HG03175 (cell line): ENCODE data around the gene ARRB2.

Experiments
- ATAC-seq: cut with Tn5 transposase; IDR thresholded peaks from one replicate; pipeline ENCODE4 v1.9.1; 2021; ENCODE audit warnings: mild to moderate bottlenecking, moderate library complexity; ENCODE audit not compliant: unreplicated experiment

Gene ARRB2

DNA sequence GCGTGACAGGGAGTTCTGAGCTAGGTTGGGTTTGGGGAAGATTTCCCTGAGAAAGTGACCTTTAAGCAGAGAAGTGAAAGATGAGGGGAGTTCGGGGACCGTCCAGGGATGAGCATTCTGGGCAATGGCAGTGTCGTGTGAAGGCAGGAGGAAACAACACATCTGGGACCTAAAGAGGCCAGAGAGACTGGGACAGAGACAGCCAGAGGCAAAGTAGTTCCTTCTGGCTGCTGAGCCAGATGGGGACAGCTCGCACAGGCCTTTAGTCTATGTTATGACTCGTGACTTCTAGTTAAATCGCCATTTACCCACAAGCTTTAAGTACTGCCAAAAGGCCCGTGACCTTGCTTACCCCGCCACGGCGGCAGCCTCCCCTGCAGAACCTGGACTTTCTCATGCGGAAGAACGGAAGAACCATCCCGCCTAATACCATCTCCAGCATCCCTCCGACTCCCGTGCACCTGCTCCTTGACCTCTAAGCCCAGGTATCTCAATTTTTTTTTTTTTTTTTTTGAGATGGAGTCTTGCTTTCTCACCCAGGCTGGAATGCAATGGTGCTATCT is 12.3 kb downstream of the ARRB2 start:
- no peak for ATAC-seq

DNA sequence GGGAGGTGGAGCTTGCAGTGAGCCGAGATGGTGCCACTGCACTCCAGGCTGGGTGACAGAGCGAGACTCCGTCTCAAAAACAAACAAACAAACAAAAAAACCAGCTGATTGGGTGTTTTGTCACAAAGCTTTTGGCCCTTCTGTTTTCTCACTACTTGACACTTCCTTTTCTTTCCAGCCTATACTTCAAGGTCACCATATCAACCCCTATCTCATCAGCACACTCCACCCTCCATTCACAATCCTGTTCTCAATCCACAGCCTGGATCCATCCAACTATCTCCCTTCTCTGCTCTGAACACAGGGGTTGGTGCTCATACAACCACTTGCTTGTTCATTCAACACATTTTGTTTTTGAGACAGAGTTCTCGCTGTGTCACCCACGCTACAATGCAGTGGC is 14.2 kb downstream of the ARRB2 start:
- ATAC-seq, result no peak

DNA sequence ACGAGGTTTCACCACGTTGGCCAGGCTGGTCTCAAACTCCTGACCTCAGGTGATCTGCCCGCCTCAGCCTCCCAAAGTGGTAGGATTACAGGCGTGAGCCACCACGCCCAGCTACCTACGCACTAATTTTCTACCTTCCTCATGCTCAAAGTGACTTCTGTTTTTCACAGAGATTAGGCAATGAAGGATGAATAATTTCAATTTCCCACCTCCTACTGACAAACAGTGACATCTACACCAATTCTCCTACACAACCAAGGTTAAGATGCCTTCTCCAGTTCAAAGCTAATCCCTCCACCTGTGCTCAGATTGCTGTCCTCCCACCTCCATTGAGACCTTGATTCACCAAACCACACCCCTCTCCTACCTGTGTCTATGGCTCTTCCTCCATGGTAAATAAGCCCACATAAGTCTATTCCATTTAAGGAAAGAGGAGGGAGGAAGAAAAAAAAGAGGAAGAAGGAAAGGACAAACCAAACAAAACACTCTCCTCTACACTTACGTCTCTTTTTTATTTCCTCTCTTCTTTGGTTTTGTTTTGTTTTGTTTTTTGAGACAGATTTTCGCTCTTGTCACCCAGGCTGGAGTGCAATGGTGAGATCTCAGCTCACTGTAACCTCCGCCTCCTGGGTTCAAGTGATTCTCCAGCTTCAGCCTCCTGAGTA is 15.3 kb downstream of the ARRB2 start:
- ATAC-seq, result no peak

DNA sequence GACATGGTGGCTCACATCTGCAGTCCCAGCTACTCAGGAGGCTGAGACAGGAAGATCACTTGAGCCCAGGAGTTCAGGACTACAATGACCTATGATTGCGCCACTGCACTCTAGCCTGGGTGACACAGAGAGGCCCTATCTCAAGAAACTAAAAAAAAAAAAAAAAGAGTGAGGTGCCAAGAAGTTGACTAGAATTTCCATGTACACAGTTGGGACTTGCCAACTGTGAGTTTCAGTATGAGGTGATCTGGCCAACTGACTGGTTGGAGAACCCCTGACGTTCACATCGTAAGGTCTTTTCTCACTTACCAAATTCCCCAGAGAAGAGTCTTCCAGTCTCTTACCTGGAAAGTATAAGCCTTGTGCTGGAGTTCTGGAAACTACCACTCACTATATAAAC is 17.7 kb downstream of the ARRB2 start:
- ATAC-seq, result no peak

DNA sequence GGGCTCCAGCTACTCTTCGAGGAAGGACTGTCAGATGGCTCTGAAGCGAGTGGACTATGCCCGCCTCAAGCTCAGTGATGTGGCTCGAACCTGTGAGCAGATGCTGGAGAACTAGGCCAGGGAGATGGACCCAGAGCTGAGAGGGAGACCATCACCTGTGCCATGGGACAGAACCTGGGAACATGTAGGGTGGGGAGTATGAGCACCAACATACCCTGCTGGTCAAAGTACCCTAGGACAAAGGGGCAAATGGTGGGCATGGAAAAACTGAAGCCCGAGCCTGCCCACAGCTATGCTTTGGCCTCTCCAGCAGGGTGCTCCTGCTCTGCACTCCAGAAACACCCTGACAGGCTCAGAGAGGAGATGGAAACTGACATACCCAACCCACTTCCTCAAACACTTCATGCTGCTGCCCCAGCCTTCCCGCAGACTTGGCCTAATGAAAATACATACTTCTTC is 22.7 kb downstream of the ARRB2 start:
- ATAC-seq, result no peak

DNA sequence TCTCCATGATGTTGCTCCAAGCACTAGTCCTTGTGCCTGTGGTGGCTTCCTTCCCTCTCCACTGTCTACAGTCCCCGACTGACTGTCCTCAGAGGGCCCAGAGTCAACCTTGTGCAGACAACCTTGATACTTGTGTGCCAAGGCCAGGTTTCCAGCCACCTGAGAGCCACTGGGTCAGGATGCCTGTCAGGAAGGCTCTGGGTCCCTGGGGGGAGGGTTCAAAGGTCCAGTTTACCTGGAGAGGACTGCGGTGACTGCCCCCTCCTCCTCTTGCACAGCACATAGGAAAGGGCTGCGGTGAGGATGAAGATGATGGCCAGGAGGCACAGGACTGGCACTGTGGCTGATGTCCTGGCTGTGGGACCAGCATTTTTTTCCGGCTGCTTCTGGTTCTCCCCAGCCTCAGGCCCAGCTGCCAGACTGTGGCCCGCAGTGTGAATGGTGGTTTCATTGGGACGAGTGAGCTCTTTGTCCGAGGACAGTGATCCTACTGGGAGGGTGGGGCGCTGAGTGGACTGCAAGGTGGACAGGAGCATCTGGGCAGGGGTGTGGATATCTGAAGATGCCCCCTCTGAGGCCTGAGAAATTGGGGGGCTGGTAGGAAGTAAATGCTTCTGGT is 24.5 kb downstream of the ARRB2 start:
- no peak for ATAC-seq

DNA sequence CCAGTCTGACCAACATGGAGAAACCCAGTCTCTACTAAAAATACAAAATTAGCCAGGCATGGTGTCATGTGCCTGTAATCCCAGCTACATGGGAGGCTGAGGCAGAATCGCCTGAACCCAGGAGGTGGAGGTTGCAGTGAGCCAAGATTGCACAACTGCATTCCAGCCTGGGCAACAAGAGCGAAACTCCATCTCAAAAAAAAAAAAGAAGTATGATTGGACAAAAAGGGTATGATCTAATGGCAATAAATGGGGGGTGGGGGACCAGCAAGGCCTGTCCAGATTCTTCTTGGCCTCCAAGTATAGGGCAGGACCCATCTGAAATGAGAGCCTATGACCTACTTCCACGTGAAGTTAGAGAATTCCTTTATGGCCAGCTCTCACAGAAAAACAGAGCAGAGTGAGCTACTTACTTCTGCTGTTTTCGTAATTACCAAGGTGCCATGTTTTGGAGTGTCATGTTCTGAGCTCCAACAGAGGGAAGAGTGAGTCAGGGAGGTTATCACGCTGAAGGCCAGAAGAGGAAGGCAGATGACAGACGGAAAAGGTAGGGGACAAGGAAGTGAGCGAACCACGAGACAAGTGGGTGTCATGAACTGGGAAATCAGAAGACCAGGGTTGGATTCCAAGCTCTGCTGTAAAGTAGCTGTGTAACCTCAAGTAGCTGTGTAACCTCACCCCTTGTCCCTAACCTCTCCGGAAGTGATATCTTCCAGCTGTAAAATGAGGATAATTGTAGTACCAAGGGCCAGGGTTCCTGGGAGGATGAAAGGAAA is 25.6 kb downstream of the ARRB2 start:
- ATAC-seq, result no peak

DNA sequence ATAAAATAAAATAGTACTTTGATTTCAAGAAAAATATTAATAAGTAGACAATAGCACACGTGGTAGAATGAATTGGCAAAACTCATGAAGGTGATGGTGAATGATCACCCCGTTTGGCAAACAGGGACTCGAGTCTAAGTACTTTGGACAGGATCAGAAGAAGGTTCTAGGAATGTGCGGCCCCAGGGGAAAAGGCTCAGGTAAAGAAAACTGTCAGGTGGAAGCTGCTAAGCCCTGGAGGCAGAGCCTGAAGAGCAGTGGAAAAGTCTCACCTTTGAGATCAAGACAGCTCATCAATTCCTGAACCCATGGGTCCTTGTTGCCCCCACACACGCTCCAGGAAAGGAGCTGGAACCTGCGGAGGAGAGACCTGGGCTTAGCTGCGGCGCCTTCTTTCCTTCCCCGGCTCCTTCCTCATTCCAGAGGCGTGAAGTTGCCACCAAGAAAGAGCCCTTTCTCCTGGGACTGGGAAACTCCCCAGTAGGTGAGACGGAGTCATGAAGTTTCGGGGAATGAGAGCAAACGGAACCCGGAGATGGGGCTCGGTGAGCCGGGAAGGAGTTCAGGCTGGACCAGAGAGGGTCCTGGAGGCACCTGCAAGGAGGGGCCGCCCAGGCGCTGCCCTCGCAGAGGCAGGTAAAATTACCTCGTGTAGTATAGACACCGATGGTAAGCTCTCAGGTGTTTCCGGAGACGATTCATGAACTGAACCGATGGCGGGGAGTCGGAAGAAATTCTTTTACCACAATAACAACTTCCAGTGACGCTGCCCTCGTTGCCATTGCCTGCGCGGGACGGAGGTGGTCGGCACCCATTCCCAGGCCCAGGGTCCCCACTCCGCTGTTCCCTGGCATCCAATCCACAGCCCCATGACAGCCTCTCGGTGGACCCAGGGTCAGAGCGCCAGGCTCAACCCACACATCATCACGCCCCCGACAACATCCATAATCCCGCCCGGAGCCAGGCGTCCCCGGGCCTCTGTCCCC is 28.0 kb downstream of the ARRB2 start:
- ATAC-seq, result no peak

DNA sequence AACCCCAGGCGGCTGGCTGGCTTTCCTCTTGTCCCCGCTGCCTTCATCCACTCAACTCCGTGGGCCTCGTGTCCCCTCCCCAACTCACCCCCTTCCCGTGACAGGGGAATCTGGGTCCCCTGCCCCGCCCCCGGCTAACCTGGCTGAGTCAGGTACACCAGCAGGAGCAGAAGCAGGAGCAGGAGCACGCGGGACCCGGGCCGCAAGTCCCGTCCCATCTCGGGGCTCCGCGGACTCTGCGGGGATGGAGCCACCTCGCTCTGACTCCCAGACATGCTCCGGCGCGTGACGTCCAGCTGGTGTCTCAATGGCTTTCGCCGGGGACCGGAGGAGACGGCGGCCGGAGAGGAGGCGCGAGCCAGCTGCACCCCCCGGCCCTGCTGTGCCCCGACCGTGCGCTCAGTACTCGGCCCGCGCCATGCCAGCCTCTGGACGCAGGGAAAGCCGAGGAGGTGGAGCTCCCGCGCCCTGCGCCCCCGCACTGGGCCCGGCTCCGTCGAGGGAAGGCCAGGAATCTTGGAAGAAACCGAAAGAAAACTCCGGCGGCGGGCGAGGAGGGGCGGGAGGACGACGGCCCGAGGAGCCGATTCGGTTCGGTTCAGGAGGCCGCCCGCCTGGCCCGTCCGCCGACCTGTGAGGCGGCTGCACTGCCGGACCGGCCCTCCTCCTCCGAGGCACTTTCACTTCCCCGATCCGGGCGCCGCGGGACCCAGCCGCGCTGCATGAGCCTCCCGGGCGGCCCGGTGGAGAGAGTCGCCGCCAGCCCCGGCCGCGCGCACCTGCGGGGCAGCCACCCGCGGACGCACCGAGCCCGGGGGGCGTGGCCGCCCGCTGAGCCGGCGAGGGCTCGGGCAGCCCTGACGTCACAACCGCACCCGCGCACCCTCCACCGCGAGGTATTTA is 28.9 kb downstream of the ARRB2 start, which contains the start of the genes CXCL16 and ZMYND15:
CXCL16 (minus strand) TSS at position 807 of the 903 bp plus-strand sequence; CDS start at position 218, 589 bp downstream.
ZMYND15 (plus strand) TSS at position 712 of the 903 bp plus-strand sequence. CDS start 716 bp downstream, outside the sequence.
- no peak for ATAC-seq

DNA sequence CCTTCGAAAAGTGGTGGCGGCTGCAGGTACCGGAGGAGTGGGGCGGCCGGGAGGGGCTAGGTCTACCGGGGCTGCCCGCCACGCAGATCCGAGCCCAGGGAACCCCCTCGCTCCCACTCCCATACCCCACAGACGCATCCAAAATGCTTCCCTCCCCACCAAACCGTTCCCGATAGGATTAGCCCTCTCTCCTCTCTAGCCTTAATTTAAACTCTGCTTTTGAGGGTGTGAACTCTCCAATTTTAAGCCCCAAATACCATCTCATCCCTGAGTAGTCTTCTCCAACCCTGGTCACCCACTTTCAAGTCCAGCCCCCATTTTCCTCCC is 29.6 kb downstream of the ARRB2 start:
- ATAC-seq, result no peak

DNA sequence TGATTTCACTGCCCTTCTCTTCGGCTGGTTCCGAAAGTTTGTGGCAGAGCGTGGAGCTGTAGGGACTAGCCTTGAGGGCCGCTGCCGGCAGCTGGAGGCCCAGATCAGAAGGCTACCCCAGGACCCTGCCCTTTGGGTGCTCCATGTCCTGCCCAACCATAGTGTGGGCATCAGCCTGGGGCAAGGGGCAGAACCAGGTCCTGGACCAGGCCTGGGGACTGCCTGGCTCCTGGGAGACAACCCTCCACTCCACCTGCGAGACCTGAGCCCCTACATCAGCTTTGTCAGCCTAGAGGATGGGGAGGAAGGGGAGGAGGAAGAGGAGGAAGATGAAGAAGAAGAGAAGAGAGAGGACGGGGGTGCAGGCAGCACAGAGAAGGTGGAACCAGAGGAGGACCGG is 30.2 kb downstream of the ARRB2 start:
- no peak for ATAC-seq

DNA sequence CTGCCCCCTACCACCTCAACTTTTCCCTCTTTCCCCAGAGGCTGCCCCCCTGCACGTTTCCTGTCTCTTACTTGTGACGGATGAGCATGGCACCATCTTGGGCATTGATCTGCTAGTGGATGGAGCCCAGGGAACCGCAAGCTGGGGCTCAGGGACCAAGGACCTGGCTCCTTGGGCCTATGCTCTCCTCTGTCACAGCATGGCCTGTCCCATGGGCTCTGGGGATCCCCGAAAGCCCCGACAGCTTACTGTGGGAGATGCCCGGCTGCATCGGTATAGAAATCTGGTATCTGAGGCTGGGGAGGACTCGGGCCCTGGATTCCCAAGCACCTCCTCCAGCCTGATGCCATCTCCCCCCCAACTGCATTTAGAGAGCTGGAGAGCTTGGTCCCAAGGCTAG is 31.1 kb downstream of the ARRB2 start:
- ATAC-seq, result no peak

DNA sequence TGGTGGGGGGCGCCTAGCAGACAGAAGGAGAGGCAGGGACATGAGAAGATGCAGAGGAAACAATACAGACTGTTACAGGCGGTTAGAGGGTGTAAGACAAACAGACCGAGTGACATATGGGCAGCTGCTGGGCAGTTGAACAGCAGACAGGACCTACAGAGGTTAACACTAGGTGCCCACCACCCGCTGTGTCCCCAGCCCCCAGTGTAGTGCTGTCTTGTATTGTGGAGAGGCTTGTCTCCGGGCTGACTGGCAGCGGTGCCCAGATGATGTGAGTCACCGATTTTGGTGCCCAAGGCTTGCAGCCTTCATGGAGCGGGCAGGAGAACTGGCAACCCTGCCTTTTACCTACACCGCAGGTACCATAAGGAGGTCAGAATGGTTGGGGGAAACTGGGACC is 31.7 kb downstream of the ARRB2 start:
- ATAC-seq, result no peak

DNA sequence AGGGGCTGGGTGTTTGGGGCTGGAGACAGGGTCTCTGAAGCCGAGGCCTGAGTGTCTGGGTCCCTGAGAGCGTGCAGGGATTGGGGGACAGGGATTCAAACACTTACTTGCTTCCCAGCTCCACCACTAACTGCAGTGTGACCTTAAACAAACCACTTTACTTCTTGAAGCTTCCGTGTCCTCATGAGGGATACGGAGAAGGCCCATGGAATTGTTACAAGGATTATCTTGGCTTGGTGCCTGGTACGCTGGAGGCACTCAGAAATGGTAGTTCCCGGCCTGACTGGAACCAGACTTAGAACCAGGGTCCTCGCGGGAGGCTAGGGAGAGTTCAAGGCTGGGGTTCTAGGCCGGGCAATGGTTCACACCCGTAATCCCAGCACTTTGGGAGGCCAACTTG is 32.2 kb downstream of the ARRB2 start:
- ATAC-seq, result no peak

DNA sequence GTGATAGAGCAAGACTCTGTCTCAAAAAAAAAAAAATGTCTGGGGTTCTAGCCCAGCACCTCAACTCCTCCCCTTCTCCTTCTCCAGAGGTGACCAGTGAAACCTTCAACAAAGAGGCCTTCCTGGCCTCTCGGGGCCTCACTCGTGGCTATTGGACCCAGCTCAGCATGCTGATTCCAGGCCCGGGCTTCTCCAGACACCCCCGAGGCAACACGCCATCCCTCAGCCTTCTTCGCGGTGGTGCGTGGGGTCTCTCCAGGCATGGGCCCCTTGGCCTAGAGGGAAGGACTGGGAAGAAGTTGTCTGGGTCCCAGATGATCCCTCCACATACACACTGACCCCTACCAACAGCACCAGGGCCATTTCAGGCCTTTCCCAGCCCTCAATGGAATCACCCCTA is 32.8 kb downstream of the ARRB2 start:
- no peak for ATAC-seq

DNA sequence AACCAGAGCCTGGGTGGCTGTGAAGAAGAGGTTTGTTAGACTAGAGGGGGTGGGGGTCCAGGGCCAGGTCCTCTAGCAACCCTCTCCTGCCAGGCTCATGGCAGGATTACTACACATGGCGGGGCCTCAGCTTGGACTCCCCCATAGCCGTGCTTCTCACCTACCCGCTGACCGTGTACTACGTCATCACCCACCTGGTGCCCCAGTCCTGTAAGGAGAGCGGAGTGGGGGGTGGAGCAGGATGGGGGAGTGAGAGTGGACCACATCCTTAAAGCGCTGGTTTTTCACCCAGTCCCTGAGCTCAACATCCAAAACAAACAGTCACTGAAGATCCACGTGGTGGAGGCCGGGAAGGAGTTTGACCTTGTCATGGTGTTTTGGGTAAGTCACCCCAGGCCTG is 33.5 kb downstream of the ARRB2 start:
- no peak for ATAC-seq

DNA sequence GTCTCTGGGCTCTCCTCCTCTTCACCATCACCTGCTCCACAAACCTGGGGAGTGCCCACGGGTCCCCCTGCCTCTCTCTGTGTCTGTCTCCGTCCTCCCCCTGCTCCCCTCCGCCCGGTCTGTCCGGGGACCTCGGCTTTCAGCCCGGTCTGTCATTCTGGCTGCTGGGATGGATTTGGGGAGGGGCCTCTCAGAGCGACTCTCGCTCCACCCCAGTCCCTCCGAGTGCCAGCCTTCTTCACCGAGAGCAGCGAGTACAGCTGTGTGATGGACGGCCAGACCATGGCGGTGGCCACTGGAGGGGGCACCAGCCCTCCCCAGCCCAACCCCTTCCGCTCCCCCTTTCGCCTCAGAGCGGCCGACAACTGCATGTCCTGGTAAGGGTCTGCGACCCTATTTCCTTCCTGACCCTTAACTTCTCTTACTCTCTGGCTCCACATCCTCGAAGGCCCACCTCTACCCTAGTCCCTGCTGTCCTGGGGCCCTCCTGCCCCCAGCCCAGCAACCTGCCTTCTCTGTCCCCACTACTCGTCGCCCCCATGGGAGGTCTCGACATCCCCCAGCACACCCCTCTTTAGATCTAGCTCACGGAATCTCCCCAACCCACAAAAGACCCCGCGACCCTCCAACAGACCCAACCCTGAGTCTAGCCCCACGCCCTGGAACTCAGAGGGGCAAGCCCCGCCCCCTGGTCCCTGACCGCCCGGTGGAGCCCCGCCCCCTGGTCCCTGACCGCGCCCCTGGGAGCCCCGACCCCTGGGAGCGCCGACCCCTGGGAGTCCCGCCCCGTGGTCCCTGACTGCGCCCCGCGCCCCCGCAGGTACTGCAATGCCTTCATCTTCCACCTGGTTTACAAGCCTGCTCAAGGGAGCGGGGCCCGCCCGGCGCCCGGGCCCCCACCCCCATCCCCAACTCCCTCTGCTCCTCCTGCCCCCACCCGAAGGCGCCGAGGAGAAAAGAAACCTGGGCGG is 34.9 kb downstream of the ARRB2 start:
- ATAC-seq, result no peak

DNA sequence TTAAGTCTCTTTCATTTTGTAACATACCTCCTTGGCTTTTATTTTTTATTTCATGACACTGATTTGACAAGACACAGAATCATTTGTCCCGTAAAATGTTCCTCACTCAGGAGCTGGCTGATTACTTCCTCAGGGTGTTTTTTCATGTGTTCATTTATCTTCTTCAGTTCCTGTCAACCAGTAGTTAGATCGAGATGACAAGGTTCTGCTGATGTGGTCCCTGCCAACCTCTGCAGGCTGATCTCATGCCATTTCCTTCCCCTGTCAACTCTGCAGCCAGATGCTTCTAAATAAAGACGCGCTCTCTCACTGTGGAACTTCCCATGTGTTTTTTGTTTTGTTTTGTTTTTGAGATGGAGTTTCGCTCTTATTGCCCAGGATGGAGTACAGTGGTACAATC is 37.4 kb downstream of the ARRB2 start:
- ATAC-seq, result no peak
